Activated CD4-positive, CD25-positive, alpha-beta regulatory T cell treated with anti-CD3 and anti-CD28 coated beads, Interleukin-2, amount 50 U/mL, for 72 hours (primary cell): ENCODE measurements around the gene DISP2.

ENCODE experiments used
- DNase-seq: peaks from one replicate; pipeline ENCODE4 v3.0.0; 2021

Gene DISP2

DNA sequence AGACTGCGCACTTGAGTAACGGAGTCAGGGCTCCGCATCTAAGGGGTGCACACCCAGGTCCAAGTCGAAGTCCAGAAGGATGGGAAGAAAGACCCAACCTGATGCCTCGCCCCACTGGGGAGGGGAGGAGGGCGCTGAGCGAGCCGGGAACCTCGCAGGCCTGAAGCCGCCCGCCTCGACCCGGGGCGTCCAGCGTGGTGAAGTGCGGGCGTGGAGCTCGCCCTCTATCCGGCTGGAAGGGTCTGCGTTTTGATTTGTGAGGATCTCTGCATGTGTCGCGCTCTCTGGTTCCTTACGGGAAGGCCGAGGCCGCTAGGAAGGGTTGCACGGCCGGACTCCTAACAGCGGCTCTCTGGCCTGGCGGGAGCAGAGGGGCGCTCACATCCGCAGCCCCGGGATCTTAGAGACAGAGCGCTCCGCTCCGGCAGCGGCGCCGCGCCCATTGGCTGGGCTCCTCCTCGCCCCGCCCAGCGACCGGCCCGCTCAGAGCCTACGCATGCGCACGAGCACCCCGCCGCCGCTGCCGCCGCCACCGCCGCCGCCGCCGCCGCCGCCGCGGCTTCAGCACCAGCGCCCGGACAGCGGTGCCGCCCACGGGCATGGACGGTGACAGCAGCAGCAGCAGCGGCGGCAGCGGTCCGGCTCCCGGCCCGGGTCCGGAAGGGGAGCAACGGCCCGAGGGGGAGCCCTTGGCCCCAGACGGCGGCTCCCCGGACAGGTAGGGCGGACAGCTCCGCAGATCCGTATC, at the start of gene DISP2:
TSS of gene DISP2 (plus strand) at position 497 of the 748 bp plus-strand sequence. CDS start at position 600, 103 bp downstream.
- DNase-seq = peak; percentile 91

- no peak for DNase-seq
Observed at GRCh38 chr15:40309344-40309862, 48.6 kb upstream of the DISP2 start.

GRCh38 chr15:40310001-40310959, 47.7 kb upstream of the DISP2 start:
- peak; percentile 56 for DNase-seq

- DNase-seq = no peak
Observed at GRCh38 chr15:40310993-40311392, 47.0 kb upstream of the DISP2 start.

- no peak for DNase-seq
Observed at GRCh38 chr15:40312370-40313158, 45.5 kb upstream of the DISP2 start.

- DNase-seq = no peak
Observed at GRCh38 chr15:40313531-40314398, 44.3 kb upstream of the DISP2 start.

DNA sequence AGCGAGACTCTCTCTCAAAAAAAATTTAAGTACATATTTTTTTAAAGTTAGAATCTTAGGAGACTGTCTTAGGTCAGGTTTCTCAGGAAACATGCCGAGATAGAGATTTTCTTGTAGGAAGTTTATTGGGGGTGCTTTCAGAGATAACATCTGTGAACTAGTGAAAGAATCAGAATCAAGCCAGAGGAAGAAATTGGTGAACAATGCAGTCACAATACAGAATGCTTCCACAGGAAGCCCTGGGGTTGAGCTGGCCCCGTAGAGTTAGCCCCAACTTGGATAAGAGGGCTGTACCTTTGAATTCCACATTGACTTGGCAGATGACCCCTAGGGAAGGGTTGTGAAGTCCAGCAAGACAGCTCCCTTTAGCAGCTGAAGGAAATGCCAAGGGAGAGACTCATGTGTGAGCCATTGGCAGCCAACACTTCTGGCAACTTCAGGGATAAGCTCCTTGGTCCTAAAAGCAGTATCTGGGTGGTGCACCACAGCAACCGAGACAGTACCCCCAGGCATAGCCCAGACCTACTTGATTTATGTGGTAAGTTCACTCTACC, 43.2 kb upstream of the DISP2 start:
- no peak for DNase-seq

DNA sequence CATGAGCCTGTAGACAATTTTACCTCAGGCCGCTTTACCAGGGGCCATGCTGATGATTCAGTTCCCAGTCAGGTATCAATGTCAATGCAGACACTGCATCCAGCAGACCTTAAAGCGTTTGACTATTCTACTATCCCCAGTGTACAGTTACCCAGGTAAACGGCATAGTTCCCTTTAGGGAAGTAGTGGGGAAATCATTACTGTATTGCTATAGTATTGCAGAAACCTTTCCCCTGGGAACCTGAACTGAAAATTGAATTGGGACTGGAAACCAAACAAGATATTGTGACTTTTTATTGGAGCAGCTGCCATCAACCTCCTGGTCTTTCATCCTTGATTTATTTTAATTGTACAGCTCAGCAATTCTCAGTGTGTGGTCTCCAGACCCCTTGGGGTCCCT, 41.1 kb upstream of the DISP2 start:
- DNase-seq = no peak

GRCh38 chr15:40317580-40317979, 40.4 kb upstream of the DISP2 start:
- DNase-seq = no peak

GRCh38 chr15:40320409-40320808, 37.6 kb upstream of the DISP2 start:
- no peak for DNase-seq

DNA sequence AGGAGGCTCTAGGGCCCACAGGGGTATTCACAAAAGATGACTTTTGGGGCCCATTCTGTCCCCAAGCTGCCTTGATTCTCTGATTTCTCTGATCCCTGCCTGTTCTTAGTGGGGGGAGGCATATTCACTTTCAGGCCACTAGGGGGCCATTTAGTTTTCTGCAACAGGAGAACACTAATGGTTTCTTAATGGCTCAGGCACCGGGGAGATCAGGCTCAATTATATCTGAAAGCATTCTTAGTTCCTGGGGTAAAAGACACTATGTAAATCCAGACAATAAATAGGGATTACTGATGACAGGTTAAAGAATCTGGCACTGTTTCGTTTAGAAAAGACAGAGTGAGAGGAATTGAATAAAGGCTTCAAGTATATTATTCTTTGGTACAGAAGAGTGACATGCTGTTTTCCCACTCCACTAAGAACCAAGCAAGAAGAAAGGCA, 37.1 kb upstream of the DISP2 start:
- DNase-seq = no peak

GRCh38 chr15:40322531-40323238, 35.3 kb upstream of the DISP2 start:
- DNase-seq = no peak

DNA sequence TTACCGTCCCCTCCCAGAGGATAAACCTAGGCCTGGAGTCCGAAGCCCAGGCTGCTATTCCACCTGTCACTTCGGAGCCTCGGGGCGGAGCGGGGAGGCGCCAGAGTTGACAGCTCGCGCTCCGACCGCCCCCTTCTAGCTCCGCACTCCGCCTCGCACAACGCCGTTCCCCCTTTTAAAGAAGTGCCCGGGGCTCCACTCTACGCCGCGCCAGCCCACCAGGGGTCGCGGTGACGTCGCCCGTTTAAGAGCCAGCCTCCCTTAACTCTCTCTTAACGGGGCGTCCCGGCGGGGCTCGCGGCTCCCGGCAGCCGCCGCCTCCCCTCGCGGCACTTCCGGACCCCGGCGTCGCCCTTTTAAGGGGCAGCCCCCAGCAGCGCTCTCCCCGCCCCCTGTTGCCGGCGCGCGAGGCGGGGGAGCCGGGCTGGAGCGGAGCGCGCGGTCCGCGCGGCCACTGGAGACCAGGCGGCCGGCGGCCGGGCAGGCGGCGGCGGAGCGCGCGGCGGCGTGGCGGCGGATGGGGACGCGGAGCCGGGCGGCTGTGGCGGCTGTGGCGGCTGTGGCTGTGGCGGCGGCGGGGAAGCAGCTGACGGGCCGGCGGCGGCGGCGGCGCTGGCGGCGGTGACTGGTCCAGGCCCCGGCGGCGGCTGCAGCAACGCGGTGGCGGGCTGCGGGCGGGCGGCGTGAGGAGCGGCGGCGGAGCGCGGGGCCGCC, 34.6 kb upstream of the DISP2 start, which contains the start of gene INAFM2:
TSS of gene INAFM2 (plus strand) at position 454 of the 714 bp plus-strand sequence. CDS start 364 bp downstream, outside the sequence.
- DNase-seq = peak; percentile 78

GRCh38 chr15:40323953-40324937, 33.8 kb upstream of the DISP2 start:
- DNase-seq = no peak

GRCh38 chr15:40325188-40325587, 32.8 kb upstream of the DISP2 start:
- no peak for DNase-seq

DNA sequence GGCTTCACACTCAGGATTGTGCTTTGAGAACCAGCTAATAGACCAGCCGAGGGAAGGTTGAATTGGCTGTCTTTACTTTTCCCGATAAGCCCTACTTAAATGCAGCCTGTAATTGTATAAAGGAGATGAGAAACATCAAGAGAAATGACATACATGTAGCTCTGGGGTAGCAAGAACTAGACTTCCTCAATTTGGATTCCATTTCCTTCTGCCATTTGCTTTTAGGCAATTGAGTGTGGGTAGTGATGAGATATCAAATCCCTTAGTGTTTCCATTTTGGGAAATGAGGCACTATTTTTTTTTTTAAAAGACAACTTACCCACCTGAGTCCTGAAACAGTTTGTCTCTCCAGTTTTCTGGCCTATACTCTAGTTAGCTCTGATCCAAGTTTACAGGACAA, 32.3 kb upstream of the DISP2 start:
- DNase-seq = no peak

GRCh38 chr15:40327457-40327856, 30.6 kb upstream of the DISP2 start:
- DNase-seq = no peak

DNA sequence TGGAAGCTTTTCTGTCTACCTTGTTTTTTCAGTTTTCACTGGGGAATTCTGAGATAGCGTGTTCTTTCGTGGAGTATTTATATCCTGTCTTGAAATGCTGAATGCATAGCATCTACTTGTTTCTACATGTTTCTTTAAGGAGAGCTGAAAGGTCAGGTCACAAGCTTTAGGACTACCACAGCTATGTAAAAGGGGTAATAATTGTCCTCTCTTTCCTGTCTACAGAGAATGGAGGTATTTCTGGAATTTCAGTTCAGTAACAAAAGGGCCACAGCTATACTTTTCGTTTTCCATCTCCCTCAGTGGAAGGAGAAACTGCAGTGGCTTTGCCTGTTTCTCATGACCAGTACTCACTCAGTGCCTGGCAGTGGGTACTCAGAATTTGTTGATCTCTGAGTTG, 29.8 kb upstream of the DISP2 start:
- DNase-seq = no peak

- DNase-seq = no peak
Observed at GRCh38 chr15:40328751-40329150, 29.3 kb upstream of the DISP2 start.
